K562 (cell line): ENCODE data around the gene EEF2. TPM values are rescaled to one million over a fixed set of nuclear protein-coding genes. Genes with fewer than 3 reads are reported as not detected.

ENCODE experiments used
- ATAC-seq: fragments of 200-7000 bp; cut with Tn5 transposase; 3 replicates; pipeline ENCODE4 v1.9.1; 2020; ENCODE audit warnings: moderate library complexity
- BruUV-seq: library from RNA; stranded (reverse); fragments of 400-500 nt; replicated peaks from 2 replicates; lab custom pipeline; 2021; lab: Mats Ljungman, UMichigan
- CTCF ChIA-PET: fragments of 300-600 bp; formaldehyde crosslinking; extraction: SDS; loops from one replicate; lab custom pipeline; 2021; ENCODE audit warnings: low intra/inter-chr PET ratio; lab: Yijun Ruan, JAX
- POLR2A ChIA-PET: fragments of 300-600, 350-650 bp; sonication (Branson Sonifier 250); formaldehyde crosslinking; extraction: SDS; loops from one replicate; lab custom pipeline; 2021; ENCODE audit warnings: antibody characterized with exemption, inconsistent platforms; lab: Yijun Ruan, JAX
- DNase-seq, 4 experiments: peaks; one replicate each; pipeline versions ENCODE4 v3.0.0 to v3.0.0-alpha.2; 2011 to 2018; ENCODE audit warnings: low spot score in 3 of 4, mixed read lengths in 3 of 4; ENCODE audit errors: extremely low read depth in 1 of 4
- FAIRE-seq: peaks from 2 replicates; lab custom pipeline; 2011; peaks lifted over from hg19 to GRCh38; lab: Jason Lieb, UNC
- H2AFZ ChIP-seq: 2 replicates; pipeline ENCODE4 v1.6.0; 2011; ENCODE audit warnings: low read depth, low read length, control low read depth, inconsistent platforms
- H3K27ac ChIP-seq: fragments of 200-600 bp; 3 replicates; pipeline ENCODE4 v1.8.0; 2011; ENCODE audit warnings: low read depth, mild to moderate bottlenecking, control low read depth, inconsistent platforms, low read length, moderate library complexity, mixed read lengths; ENCODE audit errors: extremely low read depth
- H3K27me3 ChIP-seq, 2 experiments: fragments of 300-600 bp in 1 of 2; 2 replicates in 1 of 2; 3 replicates in 1 of 2; pipeline versions ENCODE4 v1.6.0 to v1.8.0; 2011; ENCODE audit warnings: inconsistent platforms in 2 of 2, low read length in 2 of 2, mild to moderate bottlenecking in 1 of 2, mixed read lengths in 1 of 2, moderate library complexity in 1 of 2; ENCODE audit not compliant: control insufficient read depth in 2 of 2, insufficient read depth in 2 of 2
- H3K36me3 ChIP-seq: fragments of 300-600 bp; 3 replicates; pipeline ENCODE4 v1.8.0; 2011; ENCODE audit warnings: mild to moderate bottlenecking, low read length, inconsistent platforms; ENCODE audit not compliant: control insufficient read depth, insufficient read depth
- H3K4me1 ChIP-seq, 2 experiments: fragments of 200-600 bp in 1 of 2; replicated peaks in 1 of 2; 2 replicates in 1 of 2; 3 replicates in 1 of 2; pipeline versions ENCODE4 v1.5.1 to v1.8.0; 2011; ENCODE audit warnings: inconsistent platforms in 2 of 2, low read length in 2 of 2, mild to moderate bottlenecking in 1 of 2, mixed read lengths in 1 of 2, moderate library complexity in 1 of 2; ENCODE audit not compliant: control insufficient read depth in 2 of 2, insufficient read depth in 2 of 2
- H3K4me2 ChIP-seq: 2 replicates; pipeline ENCODE4 v1.6.1; 2011; ENCODE audit warnings: low read length, control low read depth, inconsistent platforms, mixed read lengths; ENCODE audit not compliant: insufficient read depth
- H3K4me3 ChIP-seq: fragments of 200-600 bp; sonication (generic), shearing (Covaris generic); 2 replicates; pipeline ENCODE4 v1.5.1; 2016; ENCODE audit warnings: control low read depth, inconsistent platforms
- H3K79me2 ChIP-seq: fragments of 200-600 bp; 3 replicates; pipeline ENCODE4 v1.8.0; 2011; ENCODE audit warnings: low read length, inconsistent platforms; ENCODE audit not compliant: control insufficient read depth, insufficient read depth
- H3K9ac ChIP-seq, 2 experiments: 2 replicates each; pipeline versions ENCODE4 v1.6.0 to v1.6.1; 2011; ENCODE audit warnings: low read depth in 2 of 2, low read length in 2 of 2, control low read depth in 1 of 2, inconsistent platforms in 1 of 2, mild to moderate bottlenecking in 1 of 2, mixed read lengths in 1 of 2; ENCODE audit not compliant: insufficient read depth in 1 of 2
- H3K9me1 ChIP-seq: one replicate; pipeline ENCODE4 v1.6.0; 2011; ENCODE audit warnings: inconsistent platforms, mild to moderate bottlenecking, low read length, moderate library complexity; ENCODE audit not compliant: control insufficient read depth, insufficient read depth
- H3K9me3 ChIP-seq: replicated peaks from 2 replicates; pipeline ENCODE4 v1.5.1; 2011; ENCODE audit warnings: low read depth, low read length, inconsistent platforms; ENCODE audit not compliant: control insufficient read depth, insufficient read depth
- H4K20me1 ChIP-seq: replicated peaks from 2 replicates; pipeline ENCODE4 v1.6.1; 2011; ENCODE audit warnings: low read length, inconsistent platforms, mixed read lengths; ENCODE audit not compliant: control insufficient read depth, insufficient read depth
- ETS1 ChIP-seq: conservative IDR thresholded peaks from 2 replicates; pipeline ENCODE4 v1.6.1; 2011; ENCODE audit warnings: low read depth, mild to moderate bottlenecking, low read length; ENCODE audit not compliant: control insufficient read depth
- NRF1 ChIP-seq, 2 experiments: fragments of 450-650 bp; IDR thresholded peaks in 1 of 2; conservative IDR thresholded peaks in 1 of 2; 2 replicates each; pipeline ENCODE4 v1.6.1; 2014; ENCODE audit warnings: mild to moderate bottlenecking in 2 of 2
- POLR2G ChIP-seq: fragments of 200-400 bp; formaldehyde crosslinking; IDR thresholded peaks from 2 replicates; pipeline ENCODE4 v1.6.1; 2017; ENCODE audit warnings: low read depth, mild to moderate bottlenecking, antibody characterized with exemption, low read length, moderate library complexity
- RBFOX2 ChIP-seq: fragments of 200-400 bp; formaldehyde crosslinking; IDR thresholded peaks from 2 replicates; pipeline ENCODE4 v1.6.1; 2017; ENCODE audit warnings: low read depth, mild to moderate bottlenecking, low read length, moderate library complexity
- SMARCA5 ChIP-seq: fragments of 450-650 bp; IDR thresholded peaks from 2 replicates; pipeline ENCODE4 v1.6.1; 2016
- TCF7 ChIP-seq: sonication (generic); IDR thresholded peaks from 2 replicates; pipeline ENCODE4 v1.6.1; 2016; ENCODE audit warnings: antibody characterized with exemption, borderline replicate concordance
- ZBTB26 ChIP-seq: fragments of 450-650 bp; formaldehyde crosslinking; IDR thresholded peaks from 2 replicates; pipeline ENCODE4 v1.4.0; 2022; ENCODE audit warnings: missing genetic modification characterization
- ZNF354B ChIP-seq: fragments of 250-450 bp; sonication (Bioruptor Pico); IDR thresholded peaks from 2 replicates; pipeline ENCODE4 v1.4.0; 2020
- WGBS: fragments of 100-300 bp; shearing (Covaris generic); methylation state at CpG from one replicate; pipeline ENCODE4 v1.1.6; 2016; ENCODE audit warnings: low coverage, mixed read lengths; ENCODE audit not compliant: insufficient coverage; ENCODE audit errors: missing lambda C conversion rate; 5-methylcytosine and 5-hydroxymethylcytosine counted together
- in situ Hi-C: fragments of 300-500 bp; cut with MboI; formaldehyde crosslinking; loops from 4 replicates; pipeline ENCODE4 v1.15.0; 2018; ENCODE audit warnings: inconsistent platforms, mixed read lengths
- intact Hi-C: fragments of 100-400 bp; cut with micrococcal nuclease; formaldehyde crosslinking; loops from 2 replicates; pipeline ENCODE4 v1.14.2; 2022
- polyA plus RNA-seq, 8 experiments: library from polyadenylated mRNA; depleted of rRNA in 4 of 8; stranded (reverse) in 5 of 8; unstranded in 3 of 8; fragments of >200 nt; fragmentation: Nextera tagmentation in 2 of 8; fragmentation: Illumina TruSeq in 1 of 8; extraction: Ambion mirVana in 2 of 8; extraction: Trizol in 1 of 8; gene quantifications; 2 replicates each; pipeline versions ENCODE4 v1.2.1 to v1.2.3, GENCODE V29; 2011 to 2014; ENCODE audit warnings: inconsistent platforms in 1 of 8, missing spikeins in 1 of 8
- total RNA-seq, 7 experiments: library from RNA; depleted of rRNA in 6 of 7; stranded (reverse); fragments of >200 nt in 6 of 7; fragmentation: Illumina TruSeq in 2 of 7; extraction: Trizol in 2 of 7; gene quantifications; 2 replicates each; pipeline versions ENCODE4 v1.2.1 to v1.2.3, GENCODE V29; 2011 to 2021; ENCODE audit warnings: low replicate concordance in 1 of 7

EEF2 gene
- total and polyA plus RNA-seq, 9 of the 15 experiments (the other 6 are each of a cell fraction or from before 2014, with no cell fraction given), result 372 to 3,003 (median 1,453) TPM

DNA sequence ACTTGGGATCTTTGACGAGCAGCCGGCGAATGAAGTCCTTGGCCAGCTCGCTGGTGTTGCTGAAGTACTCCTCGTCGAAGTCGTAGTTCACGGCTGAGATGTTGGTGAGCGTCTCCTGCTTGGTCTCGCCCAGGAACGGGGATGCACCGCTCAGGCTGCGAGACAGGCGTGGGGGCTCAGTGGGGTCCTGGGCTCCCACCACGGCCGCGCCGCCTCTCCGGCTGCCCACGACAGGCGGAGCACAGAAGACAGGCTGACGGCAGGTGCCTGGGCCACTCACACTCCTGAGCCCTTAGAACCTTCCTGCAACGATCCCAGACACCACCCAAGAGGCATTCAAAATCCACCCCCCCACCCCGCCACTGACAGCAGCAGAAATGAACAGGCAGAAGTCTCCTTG lies 24.3 kb downstream of the EEF2 start:
- Histone ChIP-seq H3K36me3 (peaks cover 77% of the 10 kb centered on the region; the same call in 2 of the 3 replicates), H3K4me1 (peaks cover 0 to 20% of the 10 kb centered on the region in 2 experiments; a peak in 2 of 5 replicates), H4K20me1 (no peaks in the 10 kb centered on the region), H3K9me1 (no peaks in the 10 kb centered on the region), H3K27ac (no peak overlapping the region), H3K4me2 (no peak overlapping the region), H3K9me3 (no peaks in the 10 kb centered on the region), H2AFZ (no peak overlapping the region), H3K79me2 (no peaks in the 10 kb centered on the region; the same call in 2 of the 3 replicates), H3K9ac (no peak overlapping the region; a peak in 1 of 4 replicates), H3K4me3 (no peak overlapping the region), H3K27me3 (no peaks in the 10 kb centered on the region)
- FAIRE-seq (no peak), DNase-seq (no peak), ATAC-seq (no peak)
- ChIA-PET CTCF (no interaction called here), POLR2A (no interaction called here)
- intact Hi-C loops (no loop called here), in situ Hi-C loops (no loop called here)
- TF ChIP-seq ZBTB26 (CRISPR knock-in tag) (no peak), RBFOX2 (peak; percentile 45; the same call in 1 of the 2 replicates), ETS1 (no peak), ZNF354B (CRISPR knock-in tag) (no peak), TCF7 (no peak), NRF1 (conservative IDR thresholded peaks at IDR 0.05 in 1 of 2, IDR thresholded peaks at IDR 0.05 in 1 of 2) (no peak), POLR2G (peak; percentile 51; the same call in 1 of the 2 replicates), SMARCA5 (no peak)
- BruUV-seq, result no TSS peak
- 96% methylated on average over 16 of the region's 24 CpGs for WGBS
